D721Med (cell line): Measurements from ENCODE around the gene TBC1D1.

ENCODE experiments used
- DNase-seq: peaks from one replicate; pipeline ENCODE4 v3.0.0; 2011; ENCODE audit warnings: low spot score; ENCODE audit not compliant: insufficient read length
- FAIRE-seq: peaks from 2 replicates; lab custom pipeline; 2011; peaks lifted over from hg19 to GRCh38; lab: Jason Lieb, UNC
- TF ChIP-seq, protein P1 (sequence below): IDR thresholded peaks from 2 replicates; pipeline ENCODE4 v1.5.1; 2012; ENCODE audit warnings: mild to moderate bottlenecking, control low read depth; ENCODE audit not compliant: insufficient read depth; ENCODE audit errors: missing control alignments

The TBC1D1 gene

DNA sequence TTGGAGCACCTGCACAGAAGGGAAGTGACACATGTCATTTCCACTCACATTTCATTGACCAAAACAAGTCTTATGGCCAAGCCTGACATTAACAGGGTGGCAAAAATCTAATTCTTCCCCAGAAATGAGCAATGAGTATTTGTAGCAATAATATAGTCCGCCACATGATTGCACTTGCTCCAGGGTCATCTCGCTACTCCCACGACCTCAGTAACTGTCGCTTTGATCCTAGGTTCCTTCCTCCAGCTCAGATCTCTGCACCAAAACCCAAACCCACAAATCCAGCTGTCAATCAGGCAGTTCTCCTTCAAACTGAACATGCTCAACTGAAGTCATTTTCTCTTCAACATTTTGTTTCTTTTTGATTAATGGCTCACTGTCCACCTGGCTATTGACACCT, 44.1 kb downstream of the TBC1D1 start:
- FAIRE-seq (no peak), DNase-seq (no peak)
- TF ChIP-seq, protein P1, sequence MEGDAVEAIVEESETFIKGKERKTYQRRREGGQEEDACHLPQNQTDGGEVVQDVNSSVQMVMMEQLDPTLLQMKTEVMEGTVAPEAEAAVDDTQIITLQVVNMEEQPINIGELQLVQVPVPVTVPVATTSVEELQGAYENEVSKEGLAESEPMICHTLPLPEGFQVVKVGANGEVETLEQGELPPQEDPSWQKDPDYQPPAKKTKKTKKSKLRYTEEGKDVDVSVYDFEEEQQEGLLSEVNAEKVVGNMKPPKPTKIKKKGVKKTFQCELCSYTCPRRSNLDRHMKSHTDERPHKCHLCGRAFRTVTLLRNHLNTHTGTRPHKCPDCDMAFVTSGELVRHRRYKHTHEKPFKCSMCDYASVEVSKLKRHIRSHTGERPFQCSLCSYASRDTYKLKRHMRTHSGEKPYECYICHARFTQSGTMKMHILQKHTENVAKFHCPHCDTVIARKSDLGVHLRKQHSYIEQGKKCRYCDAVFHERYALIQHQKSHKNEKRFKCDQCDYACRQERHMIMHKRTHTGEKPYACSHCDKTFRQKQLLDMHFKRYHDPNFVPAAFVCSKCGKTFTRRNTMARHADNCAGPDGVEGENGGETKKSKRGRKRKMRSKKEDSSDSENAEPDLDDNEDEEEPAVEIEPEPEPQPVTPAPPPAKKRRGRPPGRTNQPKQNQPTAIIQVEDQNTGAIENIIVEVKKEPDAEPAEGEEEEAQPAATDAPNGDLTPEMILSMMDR, result no peak

DNA sequence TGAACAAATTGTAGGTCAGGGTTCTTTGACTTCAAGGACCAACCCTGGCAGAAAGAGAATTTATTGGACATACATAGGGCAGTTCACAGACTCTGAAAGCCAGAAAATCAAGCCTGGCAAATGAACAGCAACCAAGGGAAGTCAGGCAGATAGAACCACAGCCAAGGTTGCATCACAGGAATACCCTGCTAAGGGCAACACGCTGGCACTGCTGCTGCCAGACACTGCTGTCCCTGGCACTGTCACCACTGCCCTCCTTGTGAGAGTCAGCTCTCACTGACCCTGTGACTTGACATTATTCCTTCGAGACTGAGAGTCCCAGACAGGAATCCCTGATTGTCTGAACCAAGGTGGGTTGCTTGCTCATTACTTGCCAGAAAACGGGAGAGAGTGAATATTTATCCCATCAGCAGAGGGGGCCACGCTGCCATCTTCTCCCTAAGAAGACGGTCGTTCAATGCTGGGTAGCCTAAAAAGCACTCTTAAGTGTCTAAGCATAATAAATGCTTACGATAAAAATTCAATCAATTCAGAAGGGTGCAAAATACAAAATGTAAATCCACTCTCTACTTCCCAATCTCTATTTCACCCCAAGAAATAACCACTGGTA, 46.1 kb downstream of the TBC1D1 start:
- FAIRE-seq, result no peak
- DNase-seq, result no peak
- TF ChIP-seq, protein P1, result no peak

DNA sequence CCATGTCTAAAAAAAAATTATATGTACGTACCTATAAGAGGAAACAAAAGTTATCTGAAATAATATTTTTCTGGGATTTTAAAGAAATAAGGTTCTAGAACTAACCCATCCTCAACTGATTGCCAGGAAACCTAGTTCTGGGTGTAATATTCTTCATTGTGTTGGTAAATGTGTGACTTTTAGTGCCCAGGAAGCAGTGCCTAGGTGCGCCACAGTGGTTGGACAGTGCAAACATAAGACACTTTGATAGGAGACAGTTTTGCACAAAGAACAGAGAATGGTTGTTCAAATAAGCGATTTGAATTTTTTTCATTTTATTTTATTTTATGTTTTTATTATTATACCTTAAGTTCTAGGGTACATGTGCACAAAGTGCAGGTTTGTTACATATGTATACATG, 47.3 kb downstream of the TBC1D1 start:
- no peak for DNase-seq
- TF ChIP-seq, protein P1, result no peak
- FAIRE-seq, result no peak

DNA sequence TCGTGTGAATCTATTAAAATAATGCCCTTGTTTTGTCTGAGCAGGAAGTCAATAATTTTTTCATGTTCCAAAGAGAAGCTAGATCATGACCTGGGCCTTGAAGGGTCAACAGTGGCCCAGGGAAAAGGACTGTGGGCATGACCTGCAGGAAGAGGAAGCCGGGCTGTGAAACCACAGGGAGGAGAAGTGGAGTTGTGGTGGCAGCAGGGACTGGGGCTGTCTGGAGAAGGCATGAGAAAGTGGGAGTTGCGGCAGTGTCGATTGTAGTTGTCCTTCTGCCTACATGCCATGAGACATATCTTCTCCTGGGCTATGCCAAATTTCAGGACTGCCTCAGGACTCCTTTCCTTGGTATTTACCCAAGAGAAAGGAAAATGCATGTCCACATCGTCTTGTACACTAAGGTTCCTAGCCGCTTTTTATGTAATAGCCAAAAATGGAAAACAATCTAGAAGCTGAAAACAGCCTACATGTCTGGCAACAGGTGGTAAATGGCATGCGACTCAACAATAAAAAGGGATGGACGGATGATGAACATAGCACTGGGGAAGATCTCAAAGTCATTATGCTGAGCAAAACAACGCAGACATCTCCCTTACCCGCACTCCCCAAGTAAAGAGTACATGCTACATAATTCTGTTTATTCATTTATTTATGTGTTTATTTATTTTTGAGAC, 55.8 kb downstream of the TBC1D1 start:
- TF ChIP-seq, protein P1, result no peak
- FAIRE-seq, result no peak
- DNase-seq, result no peak

DNA sequence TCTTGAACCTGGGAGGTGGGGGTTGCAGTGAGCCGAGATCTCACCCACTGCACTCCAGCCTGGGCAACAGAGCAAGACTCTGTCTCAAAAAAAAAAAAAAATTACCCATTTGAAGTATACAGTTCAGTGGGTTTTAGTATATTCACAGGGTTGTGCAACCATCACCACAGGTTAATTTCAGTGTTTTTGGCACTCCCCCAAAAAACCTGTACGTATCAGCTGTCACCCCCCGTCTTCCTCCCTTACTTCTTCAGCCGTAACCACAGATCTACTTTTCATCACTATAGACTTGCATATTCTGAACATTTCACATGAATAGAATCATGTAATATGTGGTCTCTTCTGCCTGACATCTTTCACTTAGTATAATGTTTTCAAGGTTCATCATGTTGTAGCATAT, 57.7 kb downstream of the TBC1D1 start:
- TF ChIP-seq, protein P1, result no peak

DNA sequence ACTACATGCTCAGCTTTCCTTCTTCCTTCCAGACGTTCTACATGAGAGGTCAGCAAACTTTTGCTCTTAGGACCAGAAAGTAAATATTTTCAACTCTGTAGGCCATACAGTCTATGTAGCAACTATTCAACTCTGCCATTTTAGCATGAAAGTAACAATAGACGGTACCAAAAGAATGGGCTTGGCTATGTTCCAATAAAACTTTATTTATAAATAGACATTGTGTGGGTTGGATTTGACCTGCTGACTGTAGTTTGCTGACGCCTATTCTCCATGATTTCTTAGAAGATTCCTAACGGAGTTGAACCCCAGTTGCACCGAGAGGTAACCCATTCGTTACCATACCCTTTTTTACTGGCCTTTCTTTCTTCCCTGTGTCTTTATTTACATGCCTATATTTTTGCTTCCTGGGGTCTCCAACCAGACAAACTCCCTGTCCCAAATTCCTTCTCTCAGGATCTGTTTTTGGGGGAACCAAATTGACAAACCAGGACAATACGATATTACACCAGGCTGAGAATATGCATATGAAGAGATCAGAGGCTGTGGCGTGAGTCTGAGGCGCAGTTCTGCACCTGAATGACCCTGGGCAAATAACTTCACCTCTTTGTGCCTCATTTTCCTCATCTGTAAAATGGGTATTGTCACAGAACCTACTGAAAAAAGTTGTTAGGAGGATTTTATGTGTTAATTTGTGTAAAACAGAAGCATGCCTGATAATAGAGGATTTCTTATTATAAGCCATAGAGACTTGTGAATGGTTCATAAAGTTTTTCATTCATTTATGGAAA, 58.9 kb downstream of the TBC1D1 start:
- FAIRE-seq, result no peak
- TF ChIP-seq, protein P1, result no peak
- DNase-seq, result no peak

More for the DNA sequence above, 57.7 kb downstream of the TBC1D1 start:
- DNase-seq, result no peak
- no peak for FAIRE-seq
